ENCODE results near the gene PLCB2.
A peak's percentile ranks its signal among the peaks of the same experiment; 100 is the strongest.

Gene PLCB2

DNA sequence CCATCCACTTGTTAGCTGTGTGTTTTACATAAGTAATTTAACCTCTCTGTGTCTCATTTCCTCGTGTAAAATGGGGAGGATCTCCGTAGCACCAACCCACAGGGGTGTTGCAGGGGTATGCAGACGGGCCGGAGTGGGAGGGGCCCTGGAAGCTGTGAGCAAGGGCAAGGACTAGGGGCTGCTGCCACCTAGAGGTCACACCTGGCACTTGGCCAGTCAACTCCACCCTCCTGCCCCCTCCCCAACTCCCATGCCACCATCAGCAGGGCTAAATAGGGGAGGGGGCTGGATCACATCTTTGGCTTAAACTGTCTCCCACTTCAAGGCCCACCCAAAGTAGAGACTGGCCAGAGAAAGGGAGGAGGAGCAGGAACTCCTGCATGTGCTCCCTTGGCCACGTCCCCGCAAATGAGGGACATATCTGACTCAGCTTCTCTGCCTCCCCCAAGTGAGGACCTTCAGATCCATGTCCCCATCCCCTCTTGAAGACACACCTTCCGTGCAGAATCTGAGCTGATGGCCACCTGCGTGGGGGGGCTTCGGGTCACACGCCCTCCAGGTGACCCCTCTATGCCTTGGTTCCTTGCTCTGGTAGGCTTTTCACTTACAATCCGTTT, 30.4 kb upstream of the PLCB2 start:
- Histone ChIP-seq H3K27ac (ENCODE audit: poor library complexity, severe bottlenecking) (peak overlapping the region; percentile 97), H3K4me1 (ENCODE audit: insufficient read depth, poor library complexity, severe bottlenecking) (peaks cover 44% of the 10 kb centered on the region), H3K36me3 (ENCODE audit: low read depth) (peaks cover 40% of the 10 kb centered on the region), H3K4me3 (ENCODE audit: severe bottlenecking) (no peak overlapping the region), H3K27me3 (ENCODE audit: insufficient read depth, poor library complexity, severe bottlenecking) (no peaks in the 10 kb centered on the region), H3K9me3 (ENCODE audit: severe bottlenecking) (no peaks in the 10 kb centered on the region)
- TF ChIP-seq, protein P1, sequence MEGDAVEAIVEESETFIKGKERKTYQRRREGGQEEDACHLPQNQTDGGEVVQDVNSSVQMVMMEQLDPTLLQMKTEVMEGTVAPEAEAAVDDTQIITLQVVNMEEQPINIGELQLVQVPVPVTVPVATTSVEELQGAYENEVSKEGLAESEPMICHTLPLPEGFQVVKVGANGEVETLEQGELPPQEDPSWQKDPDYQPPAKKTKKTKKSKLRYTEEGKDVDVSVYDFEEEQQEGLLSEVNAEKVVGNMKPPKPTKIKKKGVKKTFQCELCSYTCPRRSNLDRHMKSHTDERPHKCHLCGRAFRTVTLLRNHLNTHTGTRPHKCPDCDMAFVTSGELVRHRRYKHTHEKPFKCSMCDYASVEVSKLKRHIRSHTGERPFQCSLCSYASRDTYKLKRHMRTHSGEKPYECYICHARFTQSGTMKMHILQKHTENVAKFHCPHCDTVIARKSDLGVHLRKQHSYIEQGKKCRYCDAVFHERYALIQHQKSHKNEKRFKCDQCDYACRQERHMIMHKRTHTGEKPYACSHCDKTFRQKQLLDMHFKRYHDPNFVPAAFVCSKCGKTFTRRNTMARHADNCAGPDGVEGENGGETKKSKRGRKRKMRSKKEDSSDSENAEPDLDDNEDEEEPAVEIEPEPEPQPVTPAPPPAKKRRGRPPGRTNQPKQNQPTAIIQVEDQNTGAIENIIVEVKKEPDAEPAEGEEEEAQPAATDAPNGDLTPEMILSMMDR (IDR thresholded peaks at IDR 0.05; ENCODE audit: poor library complexity, severe bottlenecking) = peak; percentile 99
- DNase-seq (ENCODE audit: low spot score) (no peak), ATAC-seq (ENCODE audit: low read depth) (peak; percentile 5; the same call in 1 of the 3 replicates)

GRCh38 chr15:40337597-40337996, 29.9 kb upstream of the PLCB2 start:
- Histone ChIP-seq H3K27ac (ENCODE audit: poor library complexity, severe bottlenecking) (peak overlapping the region; percentile 97), H3K36me3 (ENCODE audit: low read depth) (peaks cover 40% of the 10 kb centered on the region), H3K9me3 (ENCODE audit: severe bottlenecking) (no peaks in the 10 kb centered on the region), H3K27me3 (ENCODE audit: insufficient read depth, poor library complexity, severe bottlenecking) (no peaks in the 10 kb centered on the region), H3K4me1 (ENCODE audit: insufficient read depth, poor library complexity, severe bottlenecking) (peaks cover 38% of the 10 kb centered on the region), H3K4me3 (ENCODE audit: severe bottlenecking) (no peak overlapping the region)
- ATAC-seq (ENCODE audit: low read depth) (no peak), DNase-seq (ENCODE audit: low spot score) (no peak)
- TF ChIP-seq, protein P1 (IDR thresholded peaks at IDR 0.05; ENCODE audit: poor library complexity, severe bottlenecking) = no peak

DNA sequence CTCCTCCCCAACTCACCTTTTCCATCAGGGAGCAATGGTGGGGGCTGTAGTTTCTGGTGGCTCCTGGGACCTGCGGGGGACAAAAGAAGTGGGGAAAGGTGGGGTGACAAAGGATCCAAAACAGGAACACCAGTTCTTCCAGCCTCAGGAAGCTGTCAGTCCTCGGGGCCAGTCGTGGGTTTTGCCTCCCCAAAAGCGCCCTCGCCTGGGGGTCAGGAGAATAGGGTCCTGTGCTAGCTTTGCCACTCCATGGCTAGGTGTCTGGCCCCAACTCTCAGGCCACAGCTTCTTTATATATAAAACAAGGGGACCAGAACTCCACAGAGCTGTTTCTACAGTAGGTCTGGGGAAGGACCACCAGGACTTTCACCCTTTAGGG, 29.0 kb upstream of the PLCB2 start:
- Histone ChIP-seq H3K27ac (ENCODE audit: poor library complexity, severe bottlenecking) (peak overlapping the region; percentile 97), H3K4me3 (ENCODE audit: severe bottlenecking) (no peak overlapping the region), H3K9me3 (ENCODE audit: severe bottlenecking) (no peaks in the 10 kb centered on the region), H3K36me3 (ENCODE audit: low read depth) (peaks cover 40% of the 10 kb centered on the region), H3K27me3 (ENCODE audit: insufficient read depth, poor library complexity, severe bottlenecking) (no peaks in the 10 kb centered on the region), H3K4me1 (ENCODE audit: insufficient read depth, poor library complexity, severe bottlenecking) (peaks cover 30% of the 10 kb centered on the region)
- ATAC-seq (ENCODE audit: low read depth) (no peak), DNase-seq (ENCODE audit: low spot score) (no peak)
- TF ChIP-seq, protein P1 (IDR thresholded peaks at IDR 0.05; ENCODE audit: poor library complexity, severe bottlenecking) = no peak

GRCh38 chr15:40335938-40336743, 28.4 kb upstream of the PLCB2 start:
- H3K9me3 ChIP-seq (ENCODE audit: severe bottlenecking) = no peaks in the 10 kb centered on the region
- H3K27me3 ChIP-seq (ENCODE audit: insufficient read depth, poor library complexity, severe bottlenecking) = no peaks in the 10 kb centered on the region
- ATAC-seq (ENCODE audit: low read depth) = no peak
- no peak overlapping the region for H3K4me3 ChIP-seq (ENCODE audit: severe bottlenecking)
- H3K36me3 ChIP-seq (ENCODE audit: low read depth) = peaks cover 40% of the 10 kb centered on the region
- TF ChIP-seq, protein P1 (IDR thresholded peaks at IDR 0.05; ENCODE audit: poor library complexity, severe bottlenecking) = no peak
- peaks cover 24% of the 10 kb centered on the region for H3K4me1 ChIP-seq (ENCODE audit: insufficient read depth, poor library complexity, severe bottlenecking)
- no peak for DNase-seq (ENCODE audit: low spot score)
- peak overlapping the region; percentile 97 for H3K27ac ChIP-seq (ENCODE audit: poor library complexity, severe bottlenecking)

Data from RWPE2 (cell line).